ENCODE data around the gene GPRIN1.

GPRIN1 gene

DNA sequence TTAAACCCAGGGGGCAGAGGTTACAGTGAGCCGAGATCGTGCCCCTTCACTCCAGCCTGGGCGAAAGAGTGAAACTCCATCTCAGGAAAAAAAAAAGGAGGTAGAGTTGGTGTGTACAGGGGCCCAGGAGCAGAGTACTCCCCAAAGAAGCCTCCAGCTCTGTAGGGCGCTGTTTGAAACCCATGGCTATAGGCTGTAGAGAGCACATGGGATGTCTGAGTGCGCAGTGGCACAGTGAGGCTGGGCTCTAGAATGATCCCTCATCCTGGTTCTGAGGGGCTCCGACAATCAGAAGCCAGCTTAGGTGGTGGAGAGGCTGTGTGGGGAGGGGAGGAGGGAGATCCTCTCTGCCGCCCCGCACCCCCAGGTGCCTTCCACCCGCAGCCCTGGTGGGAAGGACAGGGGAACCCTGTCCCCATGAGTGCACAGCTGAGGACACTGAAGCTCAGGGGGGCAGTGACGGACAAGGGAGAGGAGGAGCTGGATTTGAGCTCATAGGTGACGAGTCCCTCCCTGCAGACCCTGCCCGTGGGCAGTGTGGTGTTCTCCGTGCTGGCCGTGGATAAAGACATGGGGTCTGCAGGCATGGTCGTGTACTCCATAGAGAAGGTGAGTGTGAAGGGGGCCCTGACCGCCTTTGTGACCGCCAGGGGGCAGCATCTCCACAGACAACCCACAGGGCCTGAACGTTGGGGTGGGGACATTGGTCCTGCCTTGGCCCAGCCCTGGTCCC lies 36.2 kb downstream of the GPRIN1 start:
- no peaks in the 10 kb centered on the region for H3K79me2 ChIP-seq (ENCODE audit: low read length)
- peak overlapping the region; percentile 71 for H3K4me2 ChIP-seq (ENCODE audit: low read length)
- peak overlapping the region; percentile 25; the same call in 1 of the 2 replicates for H3K9ac ChIP-seq (ENCODE audit: low read length)
- H3K4me1 ChIP-seq (ENCODE audit: low read length): peaks cover 4% of the 10 kb centered on the region; the same call in 1 of the 2 replicates
- H3K27ac ChIP-seq (ENCODE audit: low read length): no peak overlapping the region
- H3K9me3 ChIP-seq (ENCODE audit: insufficient read depth, low read length): no peaks in the 10 kb centered on the region
- TF ChIP-seq EZH2phosphoT487 (IDR thresholded peaks at IDR 0.05; ENCODE audit: low read depth): no peak
- TF ChIP-seq, protein P1, sequence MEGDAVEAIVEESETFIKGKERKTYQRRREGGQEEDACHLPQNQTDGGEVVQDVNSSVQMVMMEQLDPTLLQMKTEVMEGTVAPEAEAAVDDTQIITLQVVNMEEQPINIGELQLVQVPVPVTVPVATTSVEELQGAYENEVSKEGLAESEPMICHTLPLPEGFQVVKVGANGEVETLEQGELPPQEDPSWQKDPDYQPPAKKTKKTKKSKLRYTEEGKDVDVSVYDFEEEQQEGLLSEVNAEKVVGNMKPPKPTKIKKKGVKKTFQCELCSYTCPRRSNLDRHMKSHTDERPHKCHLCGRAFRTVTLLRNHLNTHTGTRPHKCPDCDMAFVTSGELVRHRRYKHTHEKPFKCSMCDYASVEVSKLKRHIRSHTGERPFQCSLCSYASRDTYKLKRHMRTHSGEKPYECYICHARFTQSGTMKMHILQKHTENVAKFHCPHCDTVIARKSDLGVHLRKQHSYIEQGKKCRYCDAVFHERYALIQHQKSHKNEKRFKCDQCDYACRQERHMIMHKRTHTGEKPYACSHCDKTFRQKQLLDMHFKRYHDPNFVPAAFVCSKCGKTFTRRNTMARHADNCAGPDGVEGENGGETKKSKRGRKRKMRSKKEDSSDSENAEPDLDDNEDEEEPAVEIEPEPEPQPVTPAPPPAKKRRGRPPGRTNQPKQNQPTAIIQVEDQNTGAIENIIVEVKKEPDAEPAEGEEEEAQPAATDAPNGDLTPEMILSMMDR (IDR thresholded peaks at IDR 0.05; ENCODE audit: low read depth, low read length): peak; percentile 87
- no peaks in the 10 kb centered on the region for H3K27me3 ChIP-seq (ENCODE audit: low read depth, low read length)
- no peaks in the 10 kb centered on the region for H4K20me1 ChIP-seq (ENCODE audit: insufficient read depth, low read length)
- no peaks in the 10 kb centered on the region for H3K36me3 ChIP-seq (replicated peaks; ENCODE audit: low read depth, low read length)
- peak overlapping the region; percentile 62 for H3K4me3 ChIP-seq (ENCODE audit: low read length)
- H2AFZ ChIP-seq (ENCODE audit: low read depth, low read length): peak overlapping the region; percentile 99

- Histone ChIP-seq H4K20me1 (ENCODE audit: insufficient read depth, low read length) (no peaks in the 10 kb centered on the region), H3K79me2 (ENCODE audit: low read length) (no peaks in the 10 kb centered on the region), H2AFZ (ENCODE audit: low read depth, low read length) (no peak overlapping the region), H3K9me3 (ENCODE audit: insufficient read depth, low read length) (no peaks in the 10 kb centered on the region), H3K36me3 (replicated peaks; ENCODE audit: low read depth, low read length) (no peaks in the 10 kb centered on the region), H3K27me3 (ENCODE audit: low read depth, low read length) (no peaks in the 10 kb centered on the region), H3K4me1 (ENCODE audit: low read length) (peaks cover 4% of the 10 kb centered on the region; the same call in 1 of the 2 replicates), H3K27ac (ENCODE audit: low read length) (no peak overlapping the region), H3K9ac (ENCODE audit: low read length) (no peak overlapping the region), H3K4me2 (ENCODE audit: low read length) (no peak overlapping the region), H3K4me3 (ENCODE audit: low read length) (no peak overlapping the region)
- no peak for TF ChIP-seq EZH2phosphoT487 (IDR thresholded peaks at IDR 0.05; ENCODE audit: low read depth)
- TF ChIP-seq, protein P1 (IDR thresholded peaks at IDR 0.05; ENCODE audit: low read depth, low read length): no peak
Measured at GRCh38 chr5:176570044-176570443, 39.9 kb downstream of the GPRIN1 start.

DNA sequence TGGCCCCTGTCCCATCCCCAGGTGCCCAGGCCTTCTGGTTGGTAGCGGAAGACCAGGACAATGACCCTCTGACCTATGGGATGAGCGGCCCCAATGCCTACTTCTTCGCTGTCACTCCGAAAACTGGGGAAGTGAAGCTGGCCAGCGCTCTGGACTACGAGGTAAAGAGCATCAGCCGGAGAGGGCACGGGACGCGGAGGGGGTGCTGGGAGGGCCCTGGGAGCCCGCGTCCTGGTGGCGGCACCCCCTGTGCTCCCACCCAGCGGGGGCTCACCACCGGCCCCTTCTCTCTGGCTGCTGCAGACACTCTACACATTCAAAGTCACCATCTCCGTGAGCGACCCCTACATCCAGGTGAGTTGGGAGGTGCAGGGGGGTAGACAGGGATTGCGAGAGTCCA lies 41.3 kb downstream of the GPRIN1 start:
- Histone ChIP-seq H3K27me3 (ENCODE audit: low read depth, low read length) (no peaks in the 10 kb centered on the region), H3K27ac (ENCODE audit: low read length) (no peak overlapping the region), H2AFZ (ENCODE audit: low read depth, low read length) (no peak overlapping the region), H3K4me1 (ENCODE audit: low read length) (peaks cover under 1% of the 10 kb centered on the region; the same call in 1 of the 2 replicates), H4K20me1 (ENCODE audit: insufficient read depth, low read length) (no peaks in the 10 kb centered on the region), H3K9me3 (ENCODE audit: insufficient read depth, low read length) (no peaks in the 10 kb centered on the region), H3K4me2 (ENCODE audit: low read length) (no peak overlapping the region), H3K4me3 (ENCODE audit: low read length) (no peak overlapping the region), H3K79me2 (ENCODE audit: low read length) (no peaks in the 10 kb centered on the region), H3K9ac (ENCODE audit: low read length) (no peak overlapping the region), H3K36me3 (replicated peaks; ENCODE audit: low read depth, low read length) (no peaks in the 10 kb centered on the region)
- TF ChIP-seq, protein P1 (IDR thresholded peaks at IDR 0.05; ENCODE audit: low read depth, low read length): no peak
- no peak for TF ChIP-seq EZH2phosphoT487 (IDR thresholded peaks at IDR 0.05; ENCODE audit: low read depth)

DNA sequence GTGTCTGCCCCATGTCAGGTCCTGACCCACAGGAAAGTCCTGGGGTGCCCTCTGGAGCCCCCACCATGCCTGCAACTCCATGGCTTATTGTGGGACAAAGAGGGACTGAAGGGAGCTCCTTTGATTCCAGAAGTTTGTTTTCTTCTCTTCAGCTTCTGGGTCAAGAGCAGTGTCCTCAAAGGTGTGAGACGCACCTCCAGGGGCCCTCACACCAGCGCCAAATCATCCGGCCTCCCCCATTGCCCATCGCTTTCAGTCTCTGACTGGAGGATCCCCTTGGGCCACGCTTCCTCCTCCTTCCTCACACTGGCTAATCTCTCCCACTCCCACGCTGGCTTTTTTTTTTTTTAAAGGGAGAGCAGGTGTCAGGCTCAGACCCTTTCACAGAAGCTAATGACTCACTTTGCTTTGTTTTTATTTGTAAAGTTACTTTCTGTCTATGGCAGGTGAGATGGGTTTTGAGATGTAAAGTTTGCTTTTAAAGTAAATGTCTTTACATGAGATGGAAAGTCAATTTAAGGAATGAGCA lies 44.1 kb downstream of the GPRIN1 start:
- H4K20me1 ChIP-seq (ENCODE audit: insufficient read depth, low read length): no peaks in the 10 kb centered on the region
- H3K27ac ChIP-seq (ENCODE audit: low read length): no peak overlapping the region
- no peak overlapping the region for H2AFZ ChIP-seq (ENCODE audit: low read depth, low read length)
- H3K4me1 ChIP-seq (ENCODE audit: low read length): no peaks in the 10 kb centered on the region
- H3K79me2 ChIP-seq (ENCODE audit: low read length): no peaks in the 10 kb centered on the region
- no peak overlapping the region for H3K4me2 ChIP-seq (ENCODE audit: low read length)
- no peak overlapping the region for H3K4me3 ChIP-seq (ENCODE audit: low read length)
- TF ChIP-seq, protein P1 (IDR thresholded peaks at IDR 0.05; ENCODE audit: low read depth, low read length): no peak
- no peak for TF ChIP-seq EZH2phosphoT487 (IDR thresholded peaks at IDR 0.05; ENCODE audit: low read depth)
- no peaks in the 10 kb centered on the region for H3K9me3 ChIP-seq (ENCODE audit: insufficient read depth, low read length)
- H3K27me3 ChIP-seq (ENCODE audit: low read depth, low read length): peaks cover 7% of the 10 kb centered on the region; the same call in 1 of the 2 replicates
- H3K9ac ChIP-seq (ENCODE audit: low read length): no peak overlapping the region
- no peaks in the 10 kb centered on the region for H3K36me3 ChIP-seq (replicated peaks; ENCODE audit: low read depth, low read length)
